Left colon (tissue), 2 donors: ENCODE data around the gene TJAP1. TPM values are rescaled to one million over a fixed set of nuclear protein-coding genes. Genes with fewer than 3 reads are reported as not detected.
"Not testable (repeated sequence)": the region's sequence is repeated elsewhere in the genome, so short reads cannot be mapped to it uniquely, and the experiment has no call there.

Experiments used
- ATAC-seq: fragments of 200-7000 bp; cut with Tn5 transposase; one replicate; pipeline ENCODE4 v1.9.1; 2020; ENCODE audit warnings: mild to moderate bottlenecking, moderate library complexity
- DNase-seq, 2 donors: peaks; one replicate each; pipeline ENCODE4 v3.0.0-alpha.2; 2020
- intact Hi-C, 2 donors: fragments of 100-400 bp; cut with DNase I in 1 of 2; cut with micrococcal nuclease in 1 of 2; formaldehyde crosslinking; loops; one replicate each; pipeline versions ENCODE4 v1.11.2 to v1.14.0; 2022; cut with DNase I, micrococcal nuclease
- total RNA-seq, 2 donors: library from RNA; stranded (reverse); fragmentation: NEBNext Ultra II Directional; extraction: Animal tissue kit (Norgen Biotek cat#: 25700); gene quantifications; one replicate each; pipeline ENCODE4 v1.2.1, GENCODE V29; 2021
- donor health status: DM: no; HTN: no; CAD: no.
- donor health status: DM: yes; HTN: yes; CAD: no.

TJAP1 gene
- total RNA-seq, 2 donors from 2014 or later = 16.9 to 18.4 TPM

DNA sequence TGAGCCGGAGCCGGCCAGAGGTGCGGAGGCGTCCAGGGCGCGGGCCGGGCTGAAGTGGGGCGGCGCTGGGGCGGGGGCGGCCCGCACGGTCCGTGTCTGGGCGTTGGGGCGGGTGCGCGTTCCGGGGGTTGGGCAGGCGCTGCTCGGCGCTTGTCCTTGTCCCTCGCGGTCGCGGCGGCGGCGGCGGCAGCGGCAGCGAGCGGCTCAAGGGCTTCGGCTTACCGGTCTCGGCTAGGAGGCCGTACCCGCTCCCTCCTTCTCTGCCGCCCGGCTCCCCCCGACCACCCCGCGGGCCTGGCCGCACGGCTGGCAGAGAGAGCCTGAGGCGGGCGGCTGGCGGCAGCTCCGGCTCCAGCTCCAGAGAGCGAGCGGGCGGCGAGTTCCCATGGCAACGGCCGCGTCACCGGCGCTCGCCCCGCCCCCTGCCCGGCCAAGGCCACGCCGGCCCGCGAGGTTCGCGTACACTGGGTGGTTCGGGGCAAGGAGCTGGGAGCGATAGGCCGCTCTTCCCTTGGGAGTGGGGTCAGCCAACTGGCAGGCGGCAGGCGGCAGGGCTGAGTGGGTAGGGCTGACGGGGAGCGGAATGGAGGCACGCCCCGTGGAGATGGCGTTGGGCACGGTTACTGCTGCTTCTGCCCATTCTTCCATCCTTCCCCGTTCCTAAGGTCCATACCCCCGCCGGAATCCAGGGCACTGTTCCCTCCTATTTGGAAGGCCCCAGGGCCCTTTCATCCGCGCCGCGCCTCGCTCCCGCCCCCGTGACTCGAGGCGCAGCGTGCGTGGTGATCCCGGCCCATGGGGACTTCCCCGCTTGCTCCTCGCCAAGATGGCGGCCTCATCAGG is 32.8 kb downstream of the TJAP1 start, which contains the start of gene LRRC73:
LRRC73 (minus strand) TSS at position 363 of the 843 bp plus-strand sequence. CDS start 561 bp downstream, outside the sequence.
- intact Hi-C loops = loop anchor here (10.0 kb wide), 2 partner anchors 55 to 245 kb away; partner anchors contain the start of gene DLK2 (in 1 of the 2)
- peak; percentile 83 to 89 for DNase-seq
- peak; percentile 83 for ATAC-seq

DNA sequence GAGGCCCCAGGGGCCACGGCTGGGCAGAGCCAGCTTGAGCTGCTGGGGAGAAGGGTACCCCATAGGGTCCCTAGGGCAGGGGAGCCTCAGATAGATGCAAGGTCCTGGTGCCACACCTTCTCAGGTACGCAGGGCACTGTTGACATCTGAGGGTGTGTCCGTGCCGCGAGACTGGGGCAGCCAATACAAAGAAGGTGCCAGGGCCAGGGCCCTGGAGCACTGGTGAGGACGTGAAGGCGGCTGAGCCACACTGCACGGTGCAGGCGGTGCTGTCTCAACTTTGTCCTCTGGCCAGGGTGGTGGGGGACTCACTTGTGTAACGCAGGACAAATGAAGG is 33.4 kb downstream of the TJAP1 start:
- DNase-seq = peak; percentile 73 to 81
- ATAC-seq = peak; percentile 77
- intact Hi-C loops = no loop called here

DNA sequence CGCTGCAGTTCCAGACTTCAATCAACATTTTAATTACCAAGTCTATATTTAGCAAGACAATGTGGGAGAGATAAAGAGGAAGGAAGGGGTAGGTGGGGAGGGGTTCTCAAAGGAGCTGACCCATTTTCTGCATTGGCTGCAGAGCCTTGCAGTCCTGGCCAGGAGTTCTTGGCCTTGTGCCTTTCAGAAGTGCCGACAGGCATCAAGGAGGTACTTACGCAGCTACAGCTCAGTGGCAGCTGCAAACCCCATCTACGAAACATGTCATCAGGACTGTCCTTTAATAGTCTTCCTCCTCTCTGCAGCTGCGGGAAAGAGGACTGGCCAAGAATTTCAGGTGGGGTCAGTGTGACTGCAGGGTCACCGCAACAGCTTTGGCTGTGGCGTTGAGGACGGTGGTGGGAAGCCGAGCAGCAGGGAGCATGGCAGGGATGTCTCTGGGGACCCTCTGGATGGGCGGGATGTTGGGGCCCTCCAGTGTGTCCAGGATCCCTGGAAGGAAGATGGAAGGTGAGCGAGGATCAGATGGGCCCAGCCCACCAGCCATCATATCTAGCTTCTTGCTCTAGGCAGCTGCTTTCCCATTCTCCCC is 34.5 kb downstream of the TJAP1 start:
- ATAC-seq = no peak
- intact Hi-C loops = no loop called here
- no peak for DNase-seq

DNA sequence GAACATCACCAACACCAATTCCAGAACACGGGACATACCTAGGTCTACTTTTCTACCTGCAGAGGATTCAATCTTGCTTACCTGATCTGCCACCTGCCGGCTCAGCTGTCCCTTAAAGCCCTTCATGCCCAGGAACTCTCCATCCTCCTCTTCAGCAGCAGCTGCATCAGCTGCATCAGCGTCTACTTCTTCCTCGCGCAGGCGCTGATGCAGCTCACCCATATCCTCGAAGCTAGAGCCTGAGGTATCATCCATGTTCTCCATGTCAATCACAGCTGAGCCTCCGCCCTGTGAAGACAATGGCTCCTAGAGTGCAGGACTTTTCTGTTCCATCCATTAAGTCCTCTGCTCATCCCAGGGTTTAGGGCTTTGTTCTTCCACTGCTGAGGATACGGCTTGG is 38.4 kb downstream of the TJAP1 start:
- ATAC-seq = no peak
- intact Hi-C loops = no loop called here

DNA sequence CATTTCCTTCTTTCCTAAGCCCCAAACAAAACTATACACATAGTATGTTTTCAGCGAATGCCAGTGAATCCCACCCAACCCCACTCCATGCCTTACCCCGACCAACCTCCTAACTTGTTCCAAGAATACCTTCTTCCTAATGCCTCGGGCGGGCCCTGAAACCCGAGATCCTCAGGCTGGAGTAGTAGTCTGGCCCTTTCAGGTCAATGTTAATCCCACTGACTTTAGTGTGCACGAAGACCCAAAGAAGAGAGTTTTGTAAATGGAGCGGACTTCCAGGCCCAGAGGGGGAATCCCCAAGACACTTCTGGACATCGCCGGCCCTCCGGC is 39.0 kb downstream of the TJAP1 start:
- ATAC-seq = peak; percentile 23
- intact Hi-C loops = no loop called here
- DNase-seq = no peak

More for the DNA sequence above, 38.4 kb downstream of the TJAP1 start:
- no peak for DNase-seq

DNA sequence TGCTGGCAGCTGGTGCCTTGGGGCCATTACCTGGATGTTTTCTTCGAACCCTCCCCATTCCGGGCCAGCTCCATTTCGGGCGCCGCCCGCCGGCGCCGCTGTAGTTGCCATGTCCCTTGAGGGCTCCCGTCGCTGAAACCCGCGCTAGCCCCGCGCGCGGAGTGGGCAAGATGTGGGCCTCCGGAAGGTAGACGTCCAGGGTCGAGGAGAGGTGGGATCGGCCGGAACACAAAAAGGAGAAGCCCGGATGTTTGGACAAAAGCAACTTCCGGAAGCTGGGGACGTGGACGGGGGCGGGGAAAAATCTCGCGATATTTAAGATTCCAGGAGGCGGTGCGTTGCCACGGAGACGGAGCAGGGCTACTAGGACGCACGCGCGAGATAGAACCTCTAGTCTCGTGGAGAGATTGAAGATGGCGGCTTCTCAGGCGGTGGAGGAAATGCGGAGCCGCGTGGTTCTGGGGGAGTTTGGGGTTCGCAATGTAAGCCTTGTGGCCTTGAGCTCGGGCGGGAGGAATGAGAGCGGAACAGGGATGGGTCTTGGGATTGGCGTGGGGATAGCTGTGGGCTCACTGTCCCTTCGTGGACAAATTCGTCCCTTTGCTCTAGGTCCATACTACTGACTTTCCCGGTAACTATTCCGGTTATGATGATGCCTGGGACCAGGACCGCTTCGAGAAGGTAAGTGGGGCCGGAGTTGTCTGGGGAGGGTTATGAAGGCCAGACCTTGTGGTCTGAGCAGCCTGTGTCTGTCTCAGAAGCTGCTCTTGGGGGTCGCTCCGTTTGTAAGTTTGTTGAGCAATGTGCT is 39.5 kb downstream of the TJAP1 start, which contains the start of the genes POLR1C and YIPF3:
POLR1C (plus strand) TSS at position 393 of the 808 bp plus-strand sequence; CDS start at position 414, 21 bp downstream.
YIPF3 (minus strand) TSS at position 230 of the 808 bp plus-strand sequence; CDS start at position 111, 119 bp downstream.
- DNase-seq = peak; percentile 97 to 99
- intact Hi-C loops = no loop called here
- peak; percentile 94 for ATAC-seq

DNA sequence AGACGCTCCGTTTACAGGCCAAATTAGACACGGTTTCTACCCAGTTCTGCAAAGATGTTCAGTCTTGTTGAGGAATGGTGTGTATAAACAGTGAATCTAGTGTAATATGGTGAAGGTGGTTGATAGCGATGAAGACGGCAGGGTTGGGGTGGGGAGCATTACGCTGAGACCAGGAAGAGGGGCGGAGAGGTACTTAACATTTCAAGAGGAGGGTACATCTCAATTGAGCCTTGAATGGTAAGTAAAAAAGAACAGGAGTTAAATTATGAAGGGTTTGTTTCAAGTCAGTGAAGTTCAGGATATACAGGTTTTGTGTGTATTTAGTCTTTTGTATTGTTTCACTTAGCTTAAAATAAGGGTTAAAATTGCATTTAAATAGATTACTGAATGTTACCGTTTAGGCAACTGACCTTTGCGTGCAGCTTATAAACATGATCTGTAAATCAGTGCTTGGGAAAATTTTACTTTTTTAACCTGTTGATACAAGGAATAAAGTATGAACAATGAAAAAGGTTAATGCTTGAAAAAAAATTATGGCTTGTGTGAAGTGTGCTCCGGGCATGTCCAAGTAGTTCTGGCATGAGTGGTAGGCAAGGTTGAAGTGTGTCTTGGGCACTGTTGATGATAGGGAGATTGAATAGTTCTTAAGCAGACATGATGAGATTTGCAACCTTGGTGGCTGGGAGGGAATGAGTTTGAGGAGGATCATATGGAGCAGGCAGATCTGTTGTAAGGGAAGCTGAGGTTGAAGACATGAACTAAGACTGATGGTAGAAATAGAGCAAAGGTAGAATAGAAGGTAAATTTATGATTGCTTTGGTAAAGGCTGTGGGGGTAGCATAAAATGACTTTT is 40.4 kb downstream of the TJAP1 start:
- ATAC-seq (peak; percentile 8), DNase-seq (no peak)
- intact Hi-C loops = no loop called here

DNA sequence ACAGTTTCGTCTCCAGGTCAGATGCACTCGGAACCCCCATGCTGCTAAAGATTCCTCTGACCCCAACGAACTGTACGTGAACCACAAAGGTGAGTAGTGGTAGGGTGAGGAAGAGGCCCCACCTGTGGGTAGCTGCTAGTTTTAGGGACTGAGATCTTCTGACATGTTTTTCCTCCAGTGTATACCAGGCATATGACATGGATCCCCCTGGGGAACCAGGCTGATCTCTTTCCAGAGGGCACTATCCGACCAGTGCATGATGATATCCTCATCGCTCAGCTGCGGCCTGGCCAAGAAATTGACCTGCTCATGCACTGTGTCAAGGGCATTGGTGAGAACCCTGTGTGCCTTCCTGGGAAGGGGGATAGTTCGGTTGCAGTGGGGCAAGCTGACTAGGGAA is 42.7 kb downstream of the TJAP1 start:
- ATAC-seq (no peak), DNase-seq (no peak)
- intact Hi-C loops = no loop called here

DNA sequence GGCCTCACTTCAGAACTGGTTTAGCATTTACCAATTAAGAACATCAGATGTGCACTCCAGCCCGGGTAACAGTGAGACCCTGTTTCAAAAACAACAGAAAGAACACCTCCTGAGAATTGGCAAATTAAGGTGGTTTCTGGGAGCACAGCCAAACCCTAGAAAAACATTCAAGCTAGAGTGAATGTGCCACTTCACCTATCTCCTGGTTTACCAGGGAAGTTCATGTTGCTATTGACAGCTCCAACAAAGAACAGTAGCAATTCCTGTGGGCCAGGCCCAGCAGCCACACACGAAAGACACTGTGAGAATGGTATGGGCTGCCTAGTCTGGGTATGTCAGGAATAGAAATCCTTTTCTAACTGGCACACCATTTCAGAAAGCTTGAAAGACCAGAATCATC is 44.5 kb downstream of the TJAP1 start:
- DNase-seq (no peak), ATAC-seq (no peak)
- intact Hi-C loops = no loop called here

DNA sequence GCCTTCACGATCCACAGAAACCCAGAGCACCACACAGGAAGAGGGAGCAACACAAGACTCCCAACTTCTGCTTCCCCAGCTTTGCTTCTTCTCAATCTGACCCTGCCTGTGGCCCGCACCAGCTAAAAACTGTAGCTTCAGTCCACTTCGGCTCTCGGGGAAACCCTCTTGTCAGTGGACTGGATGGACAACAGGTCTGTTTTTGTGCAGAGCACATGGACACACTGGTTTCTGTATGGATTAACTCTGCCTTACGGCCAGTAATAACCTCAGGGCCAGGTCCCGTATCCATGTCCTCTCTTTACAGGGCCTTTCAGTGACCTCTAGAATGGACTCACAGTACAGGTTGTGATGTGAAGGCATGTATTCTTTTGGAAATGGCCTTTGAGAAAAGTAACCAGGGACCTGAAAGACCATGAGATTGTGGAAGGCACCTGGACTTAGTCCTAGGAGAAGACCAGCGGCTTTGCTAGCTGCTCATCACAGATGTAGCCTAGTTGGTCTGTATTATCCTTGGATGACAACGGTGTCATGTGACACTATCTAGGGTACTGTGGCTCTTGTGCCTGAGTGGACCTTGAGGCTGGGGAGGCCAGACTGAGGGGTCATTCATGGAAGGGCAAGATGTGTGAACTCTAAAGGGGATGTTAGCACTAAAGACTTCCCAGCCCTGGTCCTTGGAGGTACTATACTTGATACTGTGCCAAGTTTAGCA is 45.3 kb downstream of the TJAP1 start:
- ATAC-seq (no peak), DNase-seq (no peak)
- intact Hi-C loops = no loop called here

DNA sequence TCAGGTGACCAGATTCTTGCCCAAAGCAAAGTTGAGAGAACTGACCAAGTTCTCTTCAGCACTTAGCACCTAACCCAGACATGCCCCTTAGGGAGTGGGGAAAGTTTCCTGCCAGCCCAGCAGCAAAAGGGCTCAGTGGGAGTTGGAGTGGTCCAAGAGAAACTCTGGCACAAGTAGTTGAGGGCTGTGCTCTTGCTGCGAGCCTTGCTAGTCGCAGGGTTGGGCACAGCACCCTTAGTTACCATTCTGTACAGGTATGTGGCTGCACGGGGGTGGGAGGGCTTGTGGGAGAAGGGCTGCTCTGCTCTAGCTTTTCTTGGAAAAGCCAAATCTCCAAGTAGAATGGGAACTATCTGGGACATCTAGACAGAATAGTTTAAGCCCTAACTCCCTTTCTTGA is 45.9 kb downstream of the TJAP1 start:
- ATAC-seq = no peak
- intact Hi-C loops = no loop called here
- DNase-seq = no peak

DNA sequence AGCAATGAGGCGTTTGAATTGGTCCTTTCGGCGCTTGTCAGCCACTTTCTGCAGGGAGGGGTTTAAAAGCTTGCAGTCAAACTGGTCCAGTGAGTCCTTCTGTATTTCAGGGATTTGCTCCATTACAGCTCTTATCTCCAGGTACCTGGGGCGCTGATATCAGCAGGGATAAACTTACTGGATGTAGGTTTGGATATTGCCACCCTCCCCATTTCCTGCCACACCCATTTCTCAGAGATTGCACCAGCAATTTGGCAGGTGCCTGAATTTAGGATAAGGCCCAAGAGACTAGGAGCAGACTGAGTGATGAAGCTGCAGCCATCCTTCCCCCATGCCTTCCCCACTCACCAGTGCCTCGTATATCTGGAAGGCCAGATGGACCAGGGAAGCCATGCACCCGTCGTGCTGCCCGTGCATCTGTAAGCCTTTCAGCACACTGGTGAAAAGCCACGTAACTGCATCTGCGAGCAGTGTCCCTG is 47.2 kb downstream of the TJAP1 start:
- intact Hi-C loops = no loop called here
- no peak for DNase-seq
- peak; percentile 17 for ATAC-seq

DNA sequence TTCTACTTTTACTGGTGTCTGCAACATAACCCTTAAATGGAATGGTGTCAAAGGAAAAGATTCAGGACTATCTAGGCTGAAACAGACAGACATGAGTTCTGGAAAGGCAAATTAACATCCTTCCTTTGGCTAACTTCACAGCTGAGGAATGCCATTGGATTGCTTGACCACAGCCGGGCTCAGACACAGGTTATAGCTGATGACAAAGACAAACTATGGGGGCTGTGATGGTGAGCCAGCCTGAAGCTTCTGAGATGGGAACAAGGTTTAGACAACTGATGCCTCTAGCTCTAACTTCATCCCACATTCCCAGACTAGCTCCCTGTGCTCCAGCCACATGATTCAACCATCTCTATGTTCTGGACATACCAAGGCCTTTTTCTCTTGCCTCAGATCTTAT is 54.8 kb downstream of the TJAP1 start:
- ATAC-seq (no peak), DNase-seq (no peak)
- intact Hi-C loops = no loop called here

DNA sequence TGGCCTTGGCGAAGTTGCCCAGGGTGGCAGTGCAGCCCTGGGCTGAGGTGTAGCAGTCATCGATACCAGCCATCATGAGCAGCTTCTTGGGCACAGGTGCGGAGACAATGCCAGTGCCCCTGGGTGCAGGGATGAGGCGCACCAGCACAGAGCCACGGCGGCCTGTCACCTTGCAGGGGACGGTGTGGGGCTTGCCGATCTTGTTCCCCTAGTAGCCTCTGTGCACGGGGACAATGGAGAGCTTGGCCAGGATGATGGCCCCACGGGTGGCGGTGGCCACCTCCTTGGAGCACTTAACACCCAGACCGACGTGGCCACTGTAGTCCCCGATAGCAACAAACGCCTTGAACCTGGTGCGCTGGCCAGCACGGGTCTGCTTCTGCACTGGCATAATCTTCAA is 61.6 kb downstream of the TJAP1 start:
- DNase-seq, ATAC-seq, intact Hi-C loops: not testable (repeated sequence)

DNA sequence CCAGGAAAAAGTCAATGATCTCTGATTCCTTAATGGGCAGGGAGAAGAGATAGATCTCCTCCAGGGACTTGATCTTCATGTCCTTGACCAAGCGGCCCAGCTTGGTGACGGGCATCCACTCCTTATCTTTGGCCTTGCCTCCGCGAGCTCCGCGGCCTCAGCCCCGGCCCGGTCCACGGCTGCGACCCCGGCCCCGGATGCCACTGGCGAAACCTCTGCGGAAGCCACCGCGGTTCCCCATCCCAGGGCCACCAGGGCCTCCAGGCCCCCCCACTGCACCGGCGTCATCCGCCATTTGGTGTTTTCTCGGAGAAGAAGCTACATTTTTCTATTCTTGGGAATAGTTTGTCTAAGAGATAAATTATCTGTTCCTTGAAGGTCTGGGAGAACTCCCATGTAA is 62.0 kb downstream of the TJAP1 start:
- DNase-seq, ATAC-seq, intact Hi-C loops: not testable (repeated sequence)

DNA sequence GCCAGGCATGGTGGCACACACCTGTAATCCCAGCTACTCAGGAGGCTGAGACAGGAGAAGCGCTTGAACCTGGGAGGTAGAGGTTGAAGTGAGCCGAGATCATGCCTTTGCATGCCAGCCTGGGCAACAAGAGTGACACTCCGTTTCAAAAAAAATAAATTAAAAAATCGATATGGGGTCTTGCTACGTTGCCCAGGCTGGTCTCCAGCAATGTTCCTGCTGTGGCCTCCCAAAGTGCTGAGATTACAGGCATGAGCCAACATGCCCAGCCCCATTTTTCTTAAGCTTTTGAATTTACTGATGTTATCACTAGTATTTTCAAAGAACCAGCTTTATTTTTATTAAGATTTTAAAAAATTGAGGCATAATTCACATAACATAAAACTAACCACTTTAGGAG is 63.1 kb downstream of the TJAP1 start:
- ATAC-seq = no peak
- intact Hi-C loops = no loop called here
- no peak for DNase-seq

DNA sequence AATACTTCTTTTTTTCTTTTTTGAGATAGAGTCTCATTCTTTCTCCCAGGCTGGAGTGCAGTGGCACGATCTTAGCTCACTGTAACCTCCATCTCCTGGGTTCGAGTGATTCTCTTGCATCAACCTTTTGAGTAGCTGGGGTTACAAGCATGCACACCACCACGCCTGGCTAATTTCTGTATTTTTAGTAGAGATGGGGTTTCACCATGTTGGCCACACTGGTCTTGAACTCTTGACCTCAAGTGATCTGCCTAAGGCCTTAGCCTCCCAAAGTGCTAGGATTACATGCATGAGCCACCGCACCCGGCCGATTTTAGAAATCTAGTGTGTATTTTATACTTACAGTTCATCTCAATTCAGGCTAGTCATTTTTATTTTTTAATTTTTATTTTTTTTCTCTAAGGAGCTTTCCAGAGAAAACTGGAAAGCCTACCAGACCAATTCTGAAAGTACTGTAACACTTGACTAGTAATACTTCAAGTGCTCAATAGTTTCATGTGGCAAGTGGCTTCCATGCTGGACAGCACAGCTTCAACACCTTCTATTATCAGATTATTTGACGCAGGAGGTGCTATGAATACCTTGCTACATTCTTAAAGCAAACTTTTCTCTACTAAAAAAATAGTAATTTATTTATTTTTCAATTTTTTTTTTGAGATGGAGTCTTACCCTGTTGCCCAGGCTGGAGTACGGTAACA is 64.6 kb downstream of the TJAP1 start:
- intact Hi-C loops = no loop called here
- ATAC-seq (no peak), DNase-seq (no peak)
